Transverse colon (tissue), 3 donors: ENCODE results near the gene ZNF286A.
"Not testable (repeated sequence)": the region's sequence is repeated elsewhere in the genome, so short reads cannot be mapped to it uniquely, and the experiment has no call there.

Experiments
- POLR2A ChIP-seq: fragments of 450-650 bp; IDR thresholded peaks from one replicate; pipeline ENCODE4 v1.6.1; 2016; ENCODE audit warnings: antibody characterized with exemption, mild to moderate bottlenecking, moderate library complexity
- TF ChIP-seq, protein P1 (sequence below), 5 experiments: fragments of 200-600 bp in 3 of 5; fragments of 450-650 bp in 2 of 5; sonication (generic) in 3 of 5; IDR thresholded peaks; 1 replicate in 2 of 5; 2 replicates in 3 of 5; pipeline ENCODE4 v1.5.1; 2016 to 2017; ENCODE audit warnings: antibody characterized with exemption in 5 of 5, inconsistent platforms in 3 of 5, mild to moderate bottlenecking in 2 of 5, moderate library complexity in 1 of 5

DNA sequence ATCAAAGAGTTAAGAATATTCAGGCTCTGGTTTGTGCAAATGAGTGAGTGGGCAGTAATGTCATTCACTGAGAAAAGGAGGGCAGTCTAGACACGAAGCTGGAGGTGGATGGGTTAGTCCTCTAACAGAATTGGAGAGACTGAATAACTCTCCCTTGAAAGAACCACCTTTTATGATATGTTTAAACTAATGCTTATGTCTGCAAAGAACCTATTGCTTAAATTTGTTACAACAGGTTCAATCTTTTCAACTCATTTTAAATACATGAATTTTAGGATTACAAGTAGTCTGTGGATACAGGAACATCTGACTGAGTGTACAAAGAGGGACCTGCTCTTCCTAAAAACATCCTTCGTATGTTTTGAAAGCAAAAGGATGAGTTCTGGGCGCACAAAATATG is 585 bp upstream of the ZNF286A start:
- not testable (repeated sequence) for TF ChIP-seq POLR2A
- TF ChIP-seq, protein P1, sequence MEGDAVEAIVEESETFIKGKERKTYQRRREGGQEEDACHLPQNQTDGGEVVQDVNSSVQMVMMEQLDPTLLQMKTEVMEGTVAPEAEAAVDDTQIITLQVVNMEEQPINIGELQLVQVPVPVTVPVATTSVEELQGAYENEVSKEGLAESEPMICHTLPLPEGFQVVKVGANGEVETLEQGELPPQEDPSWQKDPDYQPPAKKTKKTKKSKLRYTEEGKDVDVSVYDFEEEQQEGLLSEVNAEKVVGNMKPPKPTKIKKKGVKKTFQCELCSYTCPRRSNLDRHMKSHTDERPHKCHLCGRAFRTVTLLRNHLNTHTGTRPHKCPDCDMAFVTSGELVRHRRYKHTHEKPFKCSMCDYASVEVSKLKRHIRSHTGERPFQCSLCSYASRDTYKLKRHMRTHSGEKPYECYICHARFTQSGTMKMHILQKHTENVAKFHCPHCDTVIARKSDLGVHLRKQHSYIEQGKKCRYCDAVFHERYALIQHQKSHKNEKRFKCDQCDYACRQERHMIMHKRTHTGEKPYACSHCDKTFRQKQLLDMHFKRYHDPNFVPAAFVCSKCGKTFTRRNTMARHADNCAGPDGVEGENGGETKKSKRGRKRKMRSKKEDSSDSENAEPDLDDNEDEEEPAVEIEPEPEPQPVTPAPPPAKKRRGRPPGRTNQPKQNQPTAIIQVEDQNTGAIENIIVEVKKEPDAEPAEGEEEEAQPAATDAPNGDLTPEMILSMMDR (IDR thresholded peaks at IDR 0.05), result not testable (repeated sequence)
